Skin epidermis (tissue), 12 donors: ENCODE measurements around the gene TMCC3.
"Not testable (repeated sequence)": the region's sequence is repeated elsewhere in the genome, so short reads cannot be mapped to it uniquely, and the experiment has no call there.

Experiments used
- H3K27ac ChIP-seq, 21 experiments: fragments of 200-600 bp; sonication (generic) in 11 of 21; one replicate each; pipeline ENCODE4 v1.5.0; 2020; ENCODE audit warnings: mild to moderate bottlenecking in 3 of 21, inconsistent platforms in 2 of 21, moderate library complexity in 2 of 21
- H3K4me3 ChIP-seq, 7 experiments: fragments of 200-600 bp; sonication (generic) in 2 of 7; one replicate each; pipeline ENCODE4 v1.5.0; 2020; ENCODE audit warnings: inconsistent platforms in 2 of 7, mild to moderate bottlenecking in 2 of 7, moderate library complexity in 1 of 7

The TMCC3 gene

DNA sequence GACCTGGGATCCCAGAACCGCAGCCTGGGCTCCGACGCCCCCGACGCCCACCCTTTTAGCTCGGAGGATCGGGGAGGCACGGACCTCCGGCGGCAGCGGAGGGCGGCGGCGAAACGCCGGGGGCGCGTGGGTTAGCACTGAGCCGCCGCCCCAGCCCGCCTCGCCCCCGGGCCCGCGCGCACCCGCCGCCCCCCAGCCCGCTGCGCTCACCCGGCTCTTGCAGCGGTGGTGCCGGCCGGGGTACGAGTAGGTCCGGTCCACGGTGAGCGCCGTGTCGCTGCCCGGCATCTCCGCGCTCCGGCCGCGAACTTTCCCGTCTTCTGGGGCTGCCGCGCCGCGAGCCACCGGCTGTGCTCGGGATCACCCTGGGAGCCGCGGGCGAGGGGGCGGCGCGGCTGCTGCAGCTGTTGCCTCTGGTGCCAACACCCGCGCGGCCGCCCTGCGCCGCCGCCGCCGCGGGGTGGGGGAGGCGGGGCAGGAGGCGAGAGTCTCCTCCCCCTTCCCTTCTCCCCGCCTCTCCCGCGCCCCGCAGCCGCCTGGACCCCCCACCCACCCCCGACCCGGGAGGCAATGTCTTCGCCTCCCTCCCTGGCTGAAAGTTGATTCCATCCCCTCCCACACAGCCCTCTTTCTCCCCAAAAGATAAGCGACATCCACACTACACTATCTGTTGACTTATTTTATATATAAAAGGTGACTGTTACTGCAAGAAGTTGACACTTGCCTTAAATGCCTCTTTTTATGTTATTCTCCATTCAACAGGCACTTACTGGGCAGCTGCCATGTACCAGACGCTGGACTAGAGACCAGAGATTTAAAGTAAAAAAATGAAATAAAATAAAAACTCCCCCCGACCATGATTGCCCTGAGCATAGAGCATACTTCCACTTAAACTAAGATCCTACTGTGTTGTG, at the start of gene TMCC3:
TSS of gene TMCC3 (minus strand) at position 415 of the 914 bp plus-strand sequence. CDS start at position 288, 127 bp downstream.
- Histone ChIP-seq H3K4me3 (peak within 1 kb of the TSS; percentile 48 to 79 (median 68)), H3K27ac (peak within 1 kb of the TSS; percentile 22 to 87 (median 75))

DNA sequence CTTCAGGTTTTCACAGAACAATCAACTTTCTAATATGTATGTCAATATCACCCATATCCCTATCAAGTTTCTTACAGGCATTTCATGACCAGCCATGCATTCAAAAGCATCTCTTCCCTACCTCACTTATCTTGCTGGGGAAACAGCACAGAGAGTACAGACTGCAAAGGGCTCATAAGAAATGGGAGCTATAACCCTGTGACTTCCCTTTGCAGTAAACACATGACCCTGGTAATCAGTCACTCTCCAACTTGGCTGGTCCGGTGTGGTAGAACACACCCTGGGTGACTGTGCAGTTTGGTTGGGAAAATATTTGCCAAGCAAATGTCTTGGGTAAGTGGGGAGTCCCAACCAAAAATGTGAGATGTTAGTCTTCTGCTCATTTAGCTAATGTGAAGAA, 49.4 kb upstream of the TMCC3 start:
- Histone ChIP-seq H3K4me3 (no peak overlapping the region), H3K27ac (no peak overlapping the region)

DNA sequence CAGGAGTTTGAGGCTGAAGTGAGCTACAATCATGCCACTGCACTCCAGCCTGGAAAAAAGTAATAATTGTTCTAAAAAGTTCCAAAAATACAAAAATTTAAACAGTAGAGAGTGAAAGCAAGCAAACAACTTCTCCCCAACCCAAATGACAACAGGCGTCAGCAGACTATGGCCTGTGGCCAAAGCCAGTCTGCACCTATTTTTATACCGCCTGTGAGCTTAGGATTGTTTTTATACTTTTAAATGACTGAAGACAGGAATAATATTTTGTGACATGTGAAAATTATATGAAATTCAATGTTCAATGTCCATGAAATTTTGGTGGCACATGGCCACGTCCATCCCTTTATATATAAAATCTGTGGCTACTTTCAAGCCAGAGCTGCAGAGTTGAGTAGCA, 48.2 kb upstream of the TMCC3 start:
- H3K4me3 ChIP-seq = no peak overlapping the region
- no peak overlapping the region for H3K27ac ChIP-seq

GRCh38 chr12:94697631-94698030, 47.3 kb upstream of the TMCC3 start:
- no peak overlapping the region for H3K27ac ChIP-seq
- no peak overlapping the region for H3K4me3 ChIP-seq

- no peak overlapping the region for H3K4me3 ChIP-seq
- H3K27ac ChIP-seq = no peak overlapping the region
Measured at GRCh38 chr12:94694732-94695131, 44.4 kb upstream of the TMCC3 start.

GRCh38 chr12:94692826-94693225, 42.5 kb upstream of the TMCC3 start:
- H3K27ac ChIP-seq, H3K4me3 ChIP-seq: not testable (repeated sequence)

DNA sequence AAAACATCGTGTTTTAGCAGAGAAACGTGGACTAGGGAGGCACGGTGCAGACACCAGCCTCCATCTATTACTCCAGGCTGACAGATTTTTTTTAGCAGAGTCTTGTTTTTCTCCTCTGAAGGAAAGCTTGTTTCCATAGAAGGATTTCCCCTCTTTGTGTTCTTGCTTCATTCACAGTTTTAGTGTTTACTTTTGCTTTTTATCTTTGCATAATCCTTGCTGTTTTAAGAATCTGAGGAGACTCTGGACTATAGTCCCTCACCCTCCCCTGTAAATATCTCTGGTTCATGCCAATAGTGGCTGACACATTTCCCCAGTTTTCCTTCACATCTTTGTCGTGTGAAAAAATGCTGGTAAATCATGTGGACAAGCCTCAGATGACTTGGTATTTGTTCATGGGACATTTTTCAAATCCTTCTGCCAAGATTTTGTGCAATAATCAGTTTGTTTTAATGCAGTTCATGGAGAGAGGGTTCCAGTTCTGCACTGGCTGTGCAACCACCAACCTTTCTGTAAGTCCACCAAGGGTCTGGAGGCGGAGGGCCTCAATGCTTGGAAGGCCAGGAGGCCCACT, 39.9 kb upstream of the TMCC3 start:
- Histone ChIP-seq H3K27ac (peak overlapping the region in 6 of 21 experiments; percentile 10 to 69 (median 30)), H3K4me3 (no peak overlapping the region)

DNA sequence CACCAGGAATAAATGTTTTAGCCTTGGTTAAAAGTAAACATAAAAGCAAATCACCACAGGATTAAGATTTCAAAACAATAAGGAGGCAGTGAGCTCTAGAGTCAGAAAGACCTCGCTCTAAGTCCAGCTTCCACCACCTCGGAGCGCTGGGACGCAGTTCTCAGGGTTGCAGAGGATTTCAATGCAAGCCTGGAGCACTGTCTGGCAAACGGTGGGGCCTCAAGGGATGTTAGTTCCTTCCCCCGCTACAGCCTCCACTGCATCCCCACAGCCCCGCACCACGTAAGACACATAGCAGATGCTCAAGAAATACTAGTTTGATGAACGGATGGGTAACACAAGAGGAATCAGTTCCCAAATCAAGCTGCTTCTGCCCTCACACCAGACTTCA, 39.3 kb upstream of the TMCC3 start:
- H3K27ac ChIP-seq = peak overlapping the region in 8 of 21 experiments; percentile 10 to 69 (median 42)
- H3K4me3 ChIP-seq = no peak overlapping the region

DNA sequence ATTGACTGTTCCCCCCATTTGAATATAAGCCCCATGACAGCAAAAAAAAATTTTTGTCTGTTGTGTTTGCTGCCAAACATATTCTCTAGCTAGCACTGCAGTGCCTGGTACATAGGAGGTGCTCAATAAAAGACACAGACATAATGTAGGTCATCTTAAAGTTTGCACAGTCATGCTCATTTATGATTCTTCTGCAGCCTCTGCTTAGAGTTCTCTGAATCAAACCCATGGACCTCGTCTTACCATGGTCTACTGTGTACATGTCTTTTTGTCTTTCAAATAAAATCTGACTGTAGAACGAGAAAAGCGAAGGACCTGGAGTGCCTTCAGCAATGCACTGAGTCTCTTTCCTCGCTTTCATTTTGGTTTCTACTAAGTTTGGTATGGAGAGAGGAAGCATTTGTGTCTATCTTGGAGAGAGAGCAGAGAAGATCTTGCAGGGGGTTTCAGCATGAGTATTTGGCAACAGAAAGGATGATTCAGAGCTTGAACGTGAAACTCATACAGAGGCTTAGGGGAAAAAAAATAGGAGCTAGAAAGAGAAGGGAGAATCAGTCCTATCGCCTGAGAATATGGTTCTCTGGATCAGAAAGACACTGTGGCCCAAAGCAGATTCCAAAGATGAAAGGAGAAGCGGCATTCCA, 38.8 kb upstream of the TMCC3 start:
- Histone ChIP-seq H3K4me3 (no peak overlapping the region), H3K27ac (peak overlapping the region in 7 of 21 experiments; percentile 10 to 57 (median 42))

- no peak overlapping the region for H3K4me3 ChIP-seq
- peak overlapping the region in 4 of 21 experiments; percentile 5 to 54 (median 10) for H3K27ac ChIP-seq
Measured at GRCh38 chr12:94687891-94688290, 37.5 kb upstream of the TMCC3 start.

GRCh38 chr12:94686834-94687628, 36.7 kb upstream of the TMCC3 start:
- no peak overlapping the region for H3K27ac ChIP-seq

GRCh38 chr12:94684416-94685142, 34.2 kb upstream of the TMCC3 start:
- Histone ChIP-seq H3K4me3 (no peak overlapping the region), H3K27ac (no peak overlapping the region)

More at GRCh38 chr12:94686834-94687628, 36.7 kb upstream of the TMCC3 start:
- H3K4me3 ChIP-seq = no peak overlapping the region

- no peak overlapping the region for H3K4me3 ChIP-seq
- no peak overlapping the region for H3K27ac ChIP-seq
Measured at GRCh38 chr12:94679554-94680195, 29.3 kb upstream of the TMCC3 start.

- H3K27ac ChIP-seq = peak overlapping the region in 8 of 21 experiments; percentile 43 to 77 (median 65)
- no peak overlapping the region for H3K4me3 ChIP-seq
Measured at GRCh38 chr12:94678849-94679248, 28.5 kb upstream of the TMCC3 start.

DNA sequence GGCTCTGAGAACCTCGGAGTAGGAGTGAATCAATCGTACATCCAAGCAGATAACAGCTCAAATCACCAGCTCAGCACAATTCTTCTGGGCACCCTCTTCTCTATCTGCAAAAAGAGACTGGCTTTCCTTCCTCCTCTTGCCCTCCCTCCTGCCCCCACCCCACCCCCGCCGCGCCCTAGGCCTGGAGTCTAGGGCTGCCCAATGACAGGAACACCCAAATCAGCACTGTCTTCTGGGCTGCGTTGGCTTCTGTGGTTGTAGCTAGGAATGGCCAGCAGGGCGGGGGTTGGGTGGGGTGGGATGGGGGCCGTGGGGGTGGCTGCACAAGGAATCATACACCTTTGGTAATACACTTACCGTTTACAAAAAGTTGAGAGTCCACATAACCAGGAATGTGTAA, 28.0 kb upstream of the TMCC3 start:
- no peak overlapping the region for H3K4me3 ChIP-seq
- H3K27ac ChIP-seq = peak overlapping the region in 15 of 21 experiments; percentile 7 to 78 (median 66)

GRCh38 chr12:94677778-94678177, 27.4 kb upstream of the TMCC3 start:
- no peak overlapping the region for H3K4me3 ChIP-seq
- peak overlapping the region in 17 of 21 experiments; percentile 43 to 78 (median 72) for H3K27ac ChIP-seq

DNA sequence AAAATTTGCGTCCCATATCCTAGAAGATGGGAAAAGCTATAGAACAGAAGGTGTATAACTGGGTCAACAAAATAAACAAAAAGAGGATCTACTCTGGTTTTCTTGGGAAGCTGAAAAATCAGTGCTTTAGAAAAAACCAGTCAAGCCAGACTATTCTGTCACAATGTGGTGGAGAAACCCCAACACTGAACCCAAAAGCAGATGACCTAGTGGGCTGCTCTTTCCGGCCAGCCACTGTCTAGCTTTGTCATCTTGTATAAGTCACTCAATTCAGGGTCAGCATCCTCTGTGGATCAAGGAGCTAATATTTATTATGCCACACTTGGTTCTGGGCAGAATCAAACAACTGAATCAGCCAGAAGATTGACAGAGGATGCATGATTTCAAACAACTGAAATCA, 26.6 kb upstream of the TMCC3 start:
- Histone ChIP-seq H3K27ac (peak overlapping the region in 18 of 21 experiments; percentile 33 to 78 (median 70)), H3K4me3 (no peak overlapping the region)

- Histone ChIP-seq H3K4me3 (no peak overlapping the region), H3K27ac (peak overlapping the region in 19 of 21 experiments; percentile 33 to 78 (median 69))
Measured at GRCh38 chr12:94676031-94676641, 25.8 kb upstream of the TMCC3 start.
